NB4 (cell line): ENCODE results near the gene BMAL1.

ENCODE experiments used
- DNase-seq: peaks from one replicate; pipeline ENCODE4 v3.0.0; 2010; ENCODE audit warnings: low read depth
- H3K4me3 ChIP-seq: one replicate; pipeline ENCODE4 v1.5.1; 2011; ENCODE audit warnings: mild to moderate bottlenecking, low read depth, low read length, moderate library complexity
- MYC ChIP-seq: IDR thresholded peaks from 2 replicates; pipeline ENCODE4 v1.6.1; 2011; ENCODE audit warnings: low read depth, low read length
- POLR2A ChIP-seq: IDR thresholded peaks from 2 replicates; pipeline ENCODE4 v1.6.1; 2011; ENCODE audit warnings: mild to moderate bottlenecking; ENCODE audit not compliant: insufficient read length; ENCODE audit errors: extremely low read depth
- TF ChIP-seq, protein P1 (sequence below): IDR thresholded peaks from one replicate; pipeline ENCODE4 v1.5.1; 2012; ENCODE audit warnings: low read depth, low read length
- TF ChIP-seq, protein P2 (sequence below): IDR thresholded peaks from 2 replicates; pipeline ENCODE4 v1.6.1; 2011; ENCODE audit warnings: low read depth, low read length

Gene BMAL1

DNA sequence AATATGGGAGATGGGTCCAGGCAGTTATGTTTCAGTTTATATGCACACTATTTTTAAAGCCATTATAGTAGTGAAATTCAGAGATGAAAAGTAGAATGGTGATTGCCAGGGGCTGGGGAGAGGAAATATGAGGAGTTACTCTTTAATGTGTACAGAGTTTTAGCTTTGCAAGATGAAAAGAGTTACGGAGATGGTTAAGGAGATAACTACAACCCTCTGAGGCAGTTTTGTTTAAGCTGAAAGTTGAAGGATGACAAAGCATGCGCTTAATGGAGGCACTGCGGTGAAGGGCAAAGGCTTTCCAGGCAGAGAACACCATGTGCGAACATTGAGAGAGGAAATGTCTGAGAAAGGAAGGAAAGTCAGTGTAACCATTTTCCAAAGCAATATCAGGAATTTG is 18.2 kb upstream of the BMAL1 start:
- no peak for TF ChIP-seq MYC
- TF ChIP-seq, protein P1, sequence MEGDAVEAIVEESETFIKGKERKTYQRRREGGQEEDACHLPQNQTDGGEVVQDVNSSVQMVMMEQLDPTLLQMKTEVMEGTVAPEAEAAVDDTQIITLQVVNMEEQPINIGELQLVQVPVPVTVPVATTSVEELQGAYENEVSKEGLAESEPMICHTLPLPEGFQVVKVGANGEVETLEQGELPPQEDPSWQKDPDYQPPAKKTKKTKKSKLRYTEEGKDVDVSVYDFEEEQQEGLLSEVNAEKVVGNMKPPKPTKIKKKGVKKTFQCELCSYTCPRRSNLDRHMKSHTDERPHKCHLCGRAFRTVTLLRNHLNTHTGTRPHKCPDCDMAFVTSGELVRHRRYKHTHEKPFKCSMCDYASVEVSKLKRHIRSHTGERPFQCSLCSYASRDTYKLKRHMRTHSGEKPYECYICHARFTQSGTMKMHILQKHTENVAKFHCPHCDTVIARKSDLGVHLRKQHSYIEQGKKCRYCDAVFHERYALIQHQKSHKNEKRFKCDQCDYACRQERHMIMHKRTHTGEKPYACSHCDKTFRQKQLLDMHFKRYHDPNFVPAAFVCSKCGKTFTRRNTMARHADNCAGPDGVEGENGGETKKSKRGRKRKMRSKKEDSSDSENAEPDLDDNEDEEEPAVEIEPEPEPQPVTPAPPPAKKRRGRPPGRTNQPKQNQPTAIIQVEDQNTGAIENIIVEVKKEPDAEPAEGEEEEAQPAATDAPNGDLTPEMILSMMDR, result no peak
- no peak for TF ChIP-seq POLR2A
- TF ChIP-seq, protein P2, sequence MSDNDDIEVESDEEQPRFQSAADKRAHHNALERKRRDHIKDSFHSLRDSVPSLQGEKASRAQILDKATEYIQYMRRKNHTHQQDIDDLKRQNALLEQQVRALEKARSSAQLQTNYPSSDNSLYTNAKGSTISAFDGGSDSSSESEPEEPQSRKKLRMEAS, result no peak
- no peak for DNase-seq
- H3K4me3 ChIP-seq, result no peak overlapping the region

DNA sequence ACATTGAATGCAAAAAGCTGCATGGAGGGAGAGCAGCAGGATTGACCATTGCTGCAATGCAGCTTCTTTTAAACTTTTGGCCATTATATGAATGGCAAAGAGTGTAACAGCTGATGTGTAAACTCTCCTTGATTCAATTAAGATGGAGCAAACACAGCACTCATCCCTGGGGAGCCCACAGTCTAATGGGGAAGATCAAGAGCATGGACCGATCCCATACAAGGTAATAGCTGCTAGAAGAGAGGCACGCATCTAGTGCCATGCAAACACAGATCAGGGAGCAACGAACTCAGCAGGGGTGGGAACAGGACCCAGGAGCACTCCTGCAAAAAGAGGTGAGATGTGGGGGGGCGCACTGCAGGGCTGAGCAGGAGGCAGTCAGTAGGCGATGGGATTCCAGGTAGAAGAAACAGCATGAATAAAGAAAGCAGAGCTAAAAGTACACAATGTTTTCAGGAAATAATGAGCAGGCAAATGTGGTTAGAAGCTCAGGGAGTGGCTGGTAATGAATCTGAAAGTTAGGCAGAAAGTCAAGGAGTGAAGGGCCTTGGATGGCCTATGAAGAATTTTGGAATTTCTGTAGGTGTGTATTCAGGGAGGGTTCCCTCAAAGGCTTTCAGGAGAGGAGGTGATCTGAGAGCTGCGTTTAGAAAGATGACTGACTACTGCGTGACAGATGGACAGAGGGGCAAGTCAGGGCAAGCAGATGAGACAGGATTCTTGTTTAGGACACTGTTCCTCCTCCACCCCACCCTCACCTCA is 17.2 kb upstream of the BMAL1 start:
- H3K4me3 ChIP-seq, result no peak overlapping the region
- no peak for DNase-seq
- no peak for TF ChIP-seq MYC
- TF ChIP-seq, protein P2, result no peak
- TF ChIP-seq POLR2A, result no peak
- TF ChIP-seq, protein P1, result no peak

DNA sequence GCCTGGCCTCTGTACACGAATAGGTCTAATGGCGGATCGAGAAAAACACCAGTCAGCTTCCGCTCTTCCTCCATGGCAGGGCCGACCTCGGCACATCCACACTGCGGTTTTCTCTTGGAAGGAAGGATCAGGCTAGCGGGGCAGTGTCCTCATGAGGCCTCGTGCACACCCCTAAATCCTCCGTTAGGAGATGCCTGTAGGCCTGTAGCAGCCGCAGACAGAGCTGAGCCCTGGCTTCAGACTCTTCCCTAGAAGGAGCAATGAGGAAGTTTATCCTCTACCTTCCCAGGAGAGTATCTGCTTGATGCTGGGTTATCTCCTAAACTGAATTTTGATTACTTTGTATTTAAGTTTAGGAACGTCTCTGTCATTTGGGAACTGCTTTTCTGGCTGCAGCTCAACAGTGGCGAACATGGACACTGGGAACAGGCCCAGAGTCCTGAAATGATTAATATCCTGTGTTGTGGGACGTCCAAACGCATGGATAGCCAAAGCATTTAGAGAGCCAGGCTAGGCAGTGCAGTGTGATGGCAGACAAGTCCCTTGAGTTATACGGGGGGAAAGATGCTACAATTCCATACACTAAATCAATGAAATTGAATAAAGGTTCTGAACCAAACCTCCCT is 16.5 kb upstream of the BMAL1 start:
- no peak overlapping the region for H3K4me3 ChIP-seq
- TF ChIP-seq POLR2A, result no peak
- TF ChIP-seq, protein P2, result no peak
- TF ChIP-seq, protein P1, result no peak
- no peak for TF ChIP-seq MYC

DNA sequence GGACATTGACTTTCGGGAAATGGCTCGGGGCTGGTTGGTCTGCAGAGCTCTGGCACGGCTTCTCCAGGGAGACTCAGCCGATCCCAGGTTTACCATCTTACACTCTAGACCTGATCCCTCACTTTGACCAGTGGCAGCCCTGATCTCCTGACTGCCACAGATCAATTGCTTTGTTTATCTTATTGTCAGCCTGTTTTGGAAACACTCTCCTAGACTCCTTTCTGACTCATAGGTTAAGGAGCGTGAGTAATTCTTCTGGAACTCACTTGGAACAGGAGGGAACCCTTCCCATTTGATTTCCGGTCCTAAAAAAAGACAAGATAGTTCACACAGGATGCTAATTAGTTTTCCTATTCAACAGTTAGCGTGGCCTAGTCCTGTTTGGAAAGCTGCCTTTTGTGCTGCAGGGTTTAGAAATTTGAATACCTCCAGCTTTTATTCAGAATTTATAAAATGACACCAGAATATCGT is 16.0 kb upstream of the BMAL1 start:
- no peak overlapping the region for H3K4me3 ChIP-seq
- TF ChIP-seq POLR2A, result no peak
- TF ChIP-seq MYC, result no peak
- TF ChIP-seq, protein P2, result no peak
- DNase-seq, result no peak

More for the DNA sequence above, 16.5 kb upstream of the BMAL1 start:
- DNase-seq, result no peak

DNA sequence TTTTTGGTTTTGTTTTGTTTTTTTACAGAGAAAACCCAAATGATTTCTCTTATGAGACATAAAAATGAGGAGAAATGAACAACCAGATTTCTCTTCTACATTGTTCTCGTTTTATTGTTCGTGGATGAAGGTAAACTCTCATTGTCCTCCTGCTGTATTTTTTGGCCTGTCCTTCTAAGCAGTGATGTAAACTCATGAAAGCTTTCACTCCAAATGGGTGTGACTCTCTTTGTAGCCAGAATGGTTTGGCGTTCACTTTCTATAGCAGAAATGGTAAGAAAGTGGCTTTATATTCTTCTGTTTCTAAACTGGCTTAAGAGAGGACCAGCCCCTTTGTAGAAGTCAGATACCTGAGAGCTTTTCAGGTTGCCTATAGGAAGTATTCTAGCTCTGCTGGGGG is 15.5 kb upstream of the BMAL1 start:
- no peak overlapping the region for H3K4me3 ChIP-seq
- TF ChIP-seq, protein P1, result no peak
- TF ChIP-seq, protein P2, result no peak
- TF ChIP-seq MYC (no peak), POLR2A (no peak)
- no peak for DNase-seq

DNA sequence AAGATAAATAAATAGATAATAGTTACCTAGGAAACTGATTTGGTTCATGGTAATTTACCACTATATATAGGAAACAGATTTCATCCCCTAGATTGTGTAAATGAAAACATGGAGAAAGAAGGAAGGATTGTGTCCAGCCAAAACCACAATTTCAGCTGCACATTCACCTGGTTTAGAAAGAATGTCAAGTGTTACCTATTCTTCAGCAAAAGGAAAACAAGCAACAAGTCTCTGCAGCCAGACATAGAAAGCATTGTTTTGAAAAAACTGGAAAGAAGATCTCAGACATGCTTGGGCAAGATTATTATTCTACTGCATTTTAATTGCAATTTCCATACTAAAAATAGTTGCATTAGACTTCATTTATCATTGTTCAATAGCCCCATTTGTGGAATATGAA is 8.8 kb upstream of the BMAL1 start:
- no peak overlapping the region for H3K4me3 ChIP-seq
- no peak for TF ChIP-seq POLR2A
- no peak for TF ChIP-seq MYC
- TF ChIP-seq, protein P1, result no peak
- TF ChIP-seq, protein P2, result no peak
- DNase-seq, result no peak
